Activated naive CD8-positive, alpha-beta T cell (primary cell): Measurements from ENCODE around the gene UROC1.
A peak's percentile ranks its signal among the peaks of the same experiment; 100 is the strongest.

Experiments
- H3K27ac Mint-ChIP-seq: one replicate; pipeline ENCODE4 v1.8.0; 2021; ENCODE audit warnings: mixed read lengths
- H3K27me3 Mint-ChIP-seq: one replicate; pipeline ENCODE4 v1.8.0; 2021; ENCODE audit warnings: mixed read lengths
- H3K36me3 Mint-ChIP-seq: one replicate; pipeline ENCODE4 v1.8.0; 2021; ENCODE audit warnings: mixed read lengths
- H3K4me1 Mint-ChIP-seq: one replicate; pipeline ENCODE4 v1.8.0; 2021; ENCODE audit warnings: low read depth, mixed read lengths
- H3K4me3 Mint-ChIP-seq: one replicate; pipeline ENCODE4 v1.8.0; 2021; ENCODE audit warnings: mild to moderate bottlenecking, mixed read lengths
- H3K9me3 Mint-ChIP-seq: one replicate; pipeline ENCODE4 v1.8.0; 2021; ENCODE audit warnings: low read depth, mixed read lengths

Gene UROC1

GRCh38 chr3:126479642-126480041 lies 37.9 kb downstream of the UROC1 start:
- H3K4me1 Mint-ChIP-seq: peaks cover 7% of the 10 kb centered on the region
- no peak overlapping the region for H3K4me3 Mint-ChIP-seq
- no peaks in the 10 kb centered on the region for H3K9me3 Mint-ChIP-seq
- H3K27ac Mint-ChIP-seq: no peak overlapping the region
- H3K27me3 Mint-ChIP-seq: no peaks in the 10 kb centered on the region
- H3K36me3 Mint-ChIP-seq: no peaks in the 10 kb centered on the region

- no peak overlapping the region for H3K27ac Mint-ChIP-seq
- no peaks in the 10 kb centered on the region for H3K9me3 Mint-ChIP-seq
- H3K27me3 Mint-ChIP-seq: no peaks in the 10 kb centered on the region
- no peak overlapping the region for H3K4me3 Mint-ChIP-seq
- H3K36me3 Mint-ChIP-seq: peaks cover 2% of the 10 kb centered on the region
- peaks cover 15% of the 10 kb centered on the region for H3K4me1 Mint-ChIP-seq
Measured at GRCh38 chr3:126478581-126479310, 38.8 kb downstream of the UROC1 start.

- peaks cover 33% of the 10 kb centered on the region for H3K4me1 Mint-ChIP-seq
- H3K27ac Mint-ChIP-seq: peak overlapping the region; percentile 78
- H3K4me3 Mint-ChIP-seq: peak overlapping the region; percentile 81
- H3K36me3 Mint-ChIP-seq: peaks cover 12% of the 10 kb centered on the region
- H3K9me3 Mint-ChIP-seq: no peaks in the 10 kb centered on the region
- no peaks in the 10 kb centered on the region for H3K27me3 Mint-ChIP-seq
Measured at GRCh38 chr3:126477061-126477380, 40.6 kb downstream of the UROC1 start.

GRCh38 chr3:126476166-126477060 lies 41.2 kb downstream of the UROC1 start:
- peak overlapping the region; percentile 76 for H3K27ac Mint-ChIP-seq
- peaks cover 12% of the 10 kb centered on the region for H3K36me3 Mint-ChIP-seq
- no peaks in the 10 kb centered on the region for H3K9me3 Mint-ChIP-seq
- H3K4me3 Mint-ChIP-seq: peak overlapping the region; percentile 87
- peaks cover 38% of the 10 kb centered on the region for H3K4me1 Mint-ChIP-seq
- H3K27me3 Mint-ChIP-seq: no peaks in the 10 kb centered on the region

GRCh38 chr3:126475413-126476114 lies 42.0 kb downstream of the UROC1 start, which contains the start of gene ZXDC:
Gene ZXDC, minus strand, starts transcription at chr3:126475891. Its CDS starts 26 bp downstream, at chr3:126475865.
- H3K27ac Mint-ChIP-seq: peak within 1 kb of the TSS; percentile 84
- peaks cover 45% of the 10 kb centered on the region for H3K4me1 Mint-ChIP-seq
- peak within 1 kb of the TSS; percentile 96 for H3K4me3 Mint-ChIP-seq
- peaks cover 12% of the 10 kb centered on the region for H3K36me3 Mint-ChIP-seq
- H3K9me3 Mint-ChIP-seq: no peaks in the 10 kb centered on the region
- no peaks in the 10 kb centered on the region for H3K27me3 Mint-ChIP-seq

- peaks cover 47% of the 10 kb centered on the region for H3K4me1 Mint-ChIP-seq
Measured at GRCh38 chr3:126474498-126475412, 42.8 kb downstream of the UROC1 start.

GRCh38 chr3:126473292-126474168 lies 44.0 kb downstream of the UROC1 start:
- H3K36me3 Mint-ChIP-seq: peaks cover 20% of the 10 kb centered on the region
- H3K27ac Mint-ChIP-seq: peak overlapping the region; percentile 85
- H3K4me1 Mint-ChIP-seq: peaks cover 58% of the 10 kb centered on the region
- peak overlapping the region; percentile 96 for H3K4me3 Mint-ChIP-seq
- no peaks in the 10 kb centered on the region for H3K27me3 Mint-ChIP-seq
- no peaks in the 10 kb centered on the region for H3K9me3 Mint-ChIP-seq

More at GRCh38 chr3:126474498-126475412, 42.8 kb downstream of the UROC1 start:
- Mint-ChIP-seq H3K27ac (peak overlapping the region; percentile 84), H3K9me3 (no peaks in the 10 kb centered on the region), H3K4me3 (peak overlapping the region; percentile 96), H3K36me3 (peaks cover 15% of the 10 kb centered on the region), H3K27me3 (no peaks in the 10 kb centered on the region)

GRCh38 chr3:126472277-126473006 lies 45.1 kb downstream of the UROC1 start:
- H3K4me1 Mint-ChIP-seq: peaks cover 65% of the 10 kb centered on the region
- no peaks in the 10 kb centered on the region for H3K9me3 Mint-ChIP-seq
- peak overlapping the region; percentile 85 for H3K27ac Mint-ChIP-seq
- peak overlapping the region; percentile 96 for H3K4me3 Mint-ChIP-seq
- H3K36me3 Mint-ChIP-seq: peaks cover 20% of the 10 kb centered on the region
- H3K27me3 Mint-ChIP-seq: no peaks in the 10 kb centered on the region

GRCh38 chr3:126469479-126469878 lies 48.1 kb downstream of the UROC1 start:
- Mint-ChIP-seq H3K36me3 (peaks cover 25% of the 10 kb centered on the region), H3K27me3 (no peaks in the 10 kb centered on the region), H3K4me3 (no peak overlapping the region), H3K27ac (no peak overlapping the region), H3K9me3 (no peaks in the 10 kb centered on the region), H3K4me1 (peaks cover 65% of the 10 kb centered on the region)

GRCh38 chr3:126468028-126468891 lies 49.3 kb downstream of the UROC1 start:
- Mint-ChIP-seq H3K4me3 (no peak overlapping the region), H3K36me3 (peaks cover 22% of the 10 kb centered on the region), H3K9me3 (no peaks in the 10 kb centered on the region), H3K27me3 (no peaks in the 10 kb centered on the region), H3K4me1 (peaks cover 57% of the 10 kb centered on the region), H3K27ac (peak overlapping the region; percentile 23)

- Mint-ChIP-seq H3K36me3 (peaks cover 17% of the 10 kb centered on the region), H3K4me1 (peaks cover 50% of the 10 kb centered on the region), H3K9me3 (no peaks in the 10 kb centered on the region), H3K27ac (no peak overlapping the region), H3K27me3 (no peaks in the 10 kb centered on the region), H3K4me3 (no peak overlapping the region)
Measured at GRCh38 chr3:126467611-126467955, 50.0 kb downstream of the UROC1 start.

- H3K4me1 Mint-ChIP-seq: peaks cover 44% of the 10 kb centered on the region
- H3K4me3 Mint-ChIP-seq: no peak overlapping the region
- H3K9me3 Mint-ChIP-seq: no peaks in the 10 kb centered on the region
- peaks cover 15% of the 10 kb centered on the region for H3K36me3 Mint-ChIP-seq
- no peaks in the 10 kb centered on the region for H3K27me3 Mint-ChIP-seq
- H3K27ac Mint-ChIP-seq: no peak overlapping the region
Measured at GRCh38 chr3:126466886-126467610, 50.5 kb downstream of the UROC1 start.
